ENCODE results near the gene ATG4C. TPM values are rescaled to one million over a fixed set of nuclear protein-coding genes. Genes with fewer than 3 reads are reported as not detected.

The ATG4C gene
- polyA plus RNA-seq, 1 donor = 10.1 TPM

DNA sequence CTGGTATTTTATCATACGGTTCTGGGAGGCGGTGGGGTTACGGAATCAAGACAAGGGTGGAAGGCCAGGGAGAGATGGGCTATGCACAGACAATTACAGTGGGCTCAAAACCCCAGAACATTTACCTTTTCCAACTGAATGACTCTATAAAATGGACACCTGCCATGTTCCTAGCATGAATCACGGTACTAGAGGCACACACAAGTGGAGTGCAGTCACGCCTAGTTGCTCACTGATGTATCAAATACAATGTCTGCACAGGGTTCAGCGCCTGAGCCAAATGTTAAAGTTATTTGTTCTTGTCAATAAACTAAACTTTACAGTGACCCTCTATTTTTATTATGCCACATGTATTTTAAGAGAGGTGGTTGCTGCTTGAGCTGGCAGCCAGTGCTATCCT, 121.4 kb downstream of the ATG4C start:
- no peak overlapping the region for H3K4me3 ChIP-seq (ENCODE audit: low read length)
- no peak overlapping the region for H3K27ac ChIP-seq (ENCODE audit: low read length)
- no peaks in the 10 kb centered on the region for H3K4me1 ChIP-seq (ENCODE audit: control insufficient read depth, insufficient read depth, low read length)
- no CpG with 5 or more reads among the region's 6 CpGs for WGBS (ENCODE audit: insufficient coverage, low lambda C conversion rate)
- H3K36me3 ChIP-seq (ENCODE audit: control insufficient read depth, insufficient read depth, low read length) = no peaks in the 10 kb centered on the region
- no peak for DNase-seq
- H3K9me3 ChIP-seq (ENCODE audit: control insufficient read depth, low read depth, low read length) = no peaks in the 10 kb centered on the region
- H3K27me3 ChIP-seq (ENCODE audit: control insufficient read depth, insufficient read depth, low read length) = no peaks in the 10 kb centered on the region

DNA sequence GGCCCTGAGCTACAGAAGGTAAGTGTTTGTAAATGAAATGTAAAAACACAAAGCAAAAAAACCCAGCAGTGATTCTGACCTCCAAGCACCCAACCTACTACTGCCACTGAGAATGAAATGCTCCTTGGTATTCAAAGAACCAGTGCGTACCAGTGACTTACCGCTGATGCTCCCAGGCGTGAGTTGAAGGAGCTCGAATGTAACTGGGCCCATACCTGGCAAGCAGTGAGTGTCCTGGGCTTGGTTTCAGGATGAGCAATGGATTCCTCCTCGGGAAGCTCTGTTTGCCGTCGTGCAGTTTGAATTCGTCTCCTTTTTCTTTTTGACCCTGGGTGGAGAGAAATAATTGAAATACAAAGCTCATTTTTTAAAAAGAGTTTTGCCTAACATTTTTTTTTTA, 121.9 kb downstream of the ATG4C start:
- Histone ChIP-seq H3K4me1 (ENCODE audit: control insufficient read depth, insufficient read depth, low read length) (no peaks in the 10 kb centered on the region), H3K36me3 (ENCODE audit: control insufficient read depth, insufficient read depth, low read length) (no peaks in the 10 kb centered on the region), H3K27me3 (ENCODE audit: control insufficient read depth, insufficient read depth, low read length) (no peaks in the 10 kb centered on the region), H3K27ac (ENCODE audit: low read length) (no peak overlapping the region), H3K9me3 (ENCODE audit: control insufficient read depth, low read depth, low read length) (no peaks in the 10 kb centered on the region), H3K4me3 (ENCODE audit: low read length) (no peak overlapping the region)
- no CpG with 5 or more reads among the region's 8 CpGs for WGBS (ENCODE audit: insufficient coverage, low lambda C conversion rate)
- no peak for DNase-seq

DNA sequence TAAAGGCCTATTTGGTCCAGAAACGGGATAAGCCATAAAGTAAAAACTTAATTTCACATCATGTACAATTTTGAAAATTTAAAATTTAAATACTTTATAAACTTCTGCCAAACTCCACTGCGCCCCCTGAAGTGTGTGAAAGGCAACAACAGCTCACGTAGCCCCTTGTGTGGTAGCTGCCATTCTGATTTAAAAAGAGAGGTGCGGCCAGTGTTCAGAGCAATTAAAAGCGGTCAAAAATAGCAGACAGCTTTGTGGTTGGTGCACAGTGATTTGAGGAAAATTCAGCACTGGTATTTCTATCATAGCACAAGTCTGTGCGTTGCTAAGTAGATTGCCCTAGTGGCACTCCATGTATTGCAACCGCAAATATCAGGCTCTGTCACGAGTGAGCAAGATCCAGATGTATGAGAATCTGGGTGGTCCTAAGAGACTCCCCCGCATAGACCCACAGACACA, 122.5 kb downstream of the ATG4C start:
- Histone ChIP-seq H3K4me3 (ENCODE audit: low read length) (no peak overlapping the region), H3K4me1 (ENCODE audit: control insufficient read depth, insufficient read depth, low read length) (no peaks in the 10 kb centered on the region), H3K27ac (ENCODE audit: low read length) (no peak overlapping the region), H3K27me3 (ENCODE audit: control insufficient read depth, insufficient read depth, low read length) (no peaks in the 10 kb centered on the region), H3K36me3 (ENCODE audit: control insufficient read depth, insufficient read depth, low read length) (no peaks in the 10 kb centered on the region), H3K9me3 (ENCODE audit: control insufficient read depth, low read depth, low read length) (no peaks in the 10 kb centered on the region)
- WGBS (ENCODE audit: insufficient coverage, low lambda C conversion rate) = no CpG with 5 or more reads among the region's 9 CpGs
- DNase-seq = peak in 1 of 2 donors; percentile 9

DNA sequence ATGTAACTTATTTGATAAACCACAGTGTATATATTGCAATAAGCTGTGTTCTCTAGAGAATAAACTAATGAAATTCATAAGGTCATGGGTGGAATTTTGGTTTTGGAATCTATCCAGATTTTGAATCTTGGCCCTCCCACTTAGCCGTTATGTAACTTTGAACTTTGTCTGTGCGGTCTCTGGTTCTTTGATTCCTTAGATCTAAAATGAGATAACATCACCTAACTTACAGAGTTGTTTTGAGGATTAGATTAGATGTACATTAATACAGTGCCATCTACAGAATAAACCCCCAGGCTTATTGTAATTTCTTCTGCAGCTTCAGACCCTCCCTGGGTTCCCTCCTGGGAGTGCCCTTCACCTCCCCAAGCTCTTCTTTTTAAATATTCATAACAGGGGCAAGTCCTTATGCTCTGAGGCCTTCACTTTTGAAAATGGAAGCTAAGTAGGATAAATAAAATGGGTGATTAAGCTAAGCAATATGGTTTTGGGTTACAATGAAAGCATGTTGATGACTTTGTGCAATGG, 124.3 kb downstream of the ATG4C start:
- no peaks in the 10 kb centered on the region for H3K4me1 ChIP-seq (ENCODE audit: control insufficient read depth, insufficient read depth, low read length)
- H3K9me3 ChIP-seq (ENCODE audit: control insufficient read depth, low read depth, low read length) = no peaks in the 10 kb centered on the region
- H3K36me3 ChIP-seq (ENCODE audit: control insufficient read depth, insufficient read depth, low read length) = no peaks in the 10 kb centered on the region
- WGBS (ENCODE audit: insufficient coverage, low lambda C conversion rate) = 80% methylated on average over 2 of the region's 2 CpGs
- no peak overlapping the region for H3K4me3 ChIP-seq (ENCODE audit: low read length)
- no peak overlapping the region for H3K27ac ChIP-seq (ENCODE audit: low read length)
- no peak for DNase-seq
- no peaks in the 10 kb centered on the region for H3K27me3 ChIP-seq (ENCODE audit: control insufficient read depth, insufficient read depth, low read length)

DNA sequence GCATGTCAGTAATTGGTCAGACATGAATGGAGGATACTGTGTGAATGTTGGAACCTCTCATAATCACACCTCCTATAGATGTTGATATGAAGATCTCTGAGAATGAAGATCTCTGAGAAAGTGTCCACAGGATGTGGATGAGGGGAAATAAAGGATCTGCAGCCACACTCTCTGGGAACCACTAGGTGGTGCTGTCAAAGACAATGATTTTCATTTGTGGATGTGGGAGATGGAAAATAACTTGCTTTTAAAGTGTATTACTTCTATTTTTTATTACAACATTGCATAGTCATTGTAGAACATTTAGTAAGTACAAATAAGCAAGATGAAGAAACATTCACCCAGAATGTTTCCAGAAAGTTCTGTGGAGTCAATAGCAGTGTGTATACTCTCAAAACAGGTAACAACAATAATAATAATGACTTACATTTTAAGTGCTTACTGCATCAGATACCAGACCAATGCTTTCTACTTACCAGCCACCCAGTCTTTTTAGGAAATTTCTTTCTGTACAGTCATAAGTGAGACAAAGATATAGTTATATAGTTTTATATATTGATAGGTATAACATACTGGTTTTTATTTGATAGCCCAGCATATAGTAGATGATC, 128.2 kb downstream of the ATG4C start:
- H3K4me1 ChIP-seq (ENCODE audit: control insufficient read depth, insufficient read depth, low read length) = peaks cover 3% of the 10 kb centered on the region
- H3K27ac ChIP-seq (ENCODE audit: low read length) = no peak overlapping the region
- H3K27me3 ChIP-seq (ENCODE audit: control insufficient read depth, insufficient read depth, low read length) = no peaks in the 10 kb centered on the region
- no peaks in the 10 kb centered on the region for H3K36me3 ChIP-seq (ENCODE audit: control insufficient read depth, insufficient read depth, low read length)
- no peak overlapping the region for H3K4me3 ChIP-seq (ENCODE audit: low read length)
- no peaks in the 10 kb centered on the region for H3K9me3 ChIP-seq (ENCODE audit: control insufficient read depth, low read depth, low read length)
- DNase-seq = peak in 1 of 2 donors; percentile 4

Other genes with a start within 250 kb of the ATG4C start
- gene ANGPTL3, start 186.6 kb upstream of the ATG4C start, polyA plus RNA-seq = 12.3 TPM
- gene DOCK7, start 95.7 kb upstream of the ATG4C start, polyA plus RNA-seq = 29.8 TPM